HepG2 (cell line): ENCODE data around the gene ICAM5. TPM values are rescaled to one million over a fixed set of nuclear protein-coding genes. Genes with fewer than 3 reads are reported as not detected.

Source experiments
- ATAC-seq: fragments of 200-7000 bp; cut with Tn5 transposase; 3 replicates; pipeline ENCODE4 v1.9.1; 2020; ENCODE audit warnings: mild to moderate bottlenecking, moderate library complexity
- BruUV-seq: library from RNA; stranded (reverse); fragments of 400-500 nt; replicated peaks from 2 replicates; lab custom pipeline; 2021; lab: Mats Ljungman, UMichigan
- CTCF ChIA-PET: fragments of 300-600 bp; formaldehyde crosslinking; extraction: SDS; loops from one replicate; lab custom pipeline; 2021; ENCODE audit warnings: low total read pairs, inconsistent platforms, low intra/inter-chr PET ratio; lab: Yijun Ruan, JAX
- POLR2A ChIA-PET: fragments of 350-600 bp; sonication (Branson Sonifier 250); formaldehyde crosslinking; loops from one replicate; lab custom pipeline; 2020; ENCODE audit warnings: antibody characterized with exemption, inconsistent platforms; lab: Yijun Ruan, JAX
- DNase-seq: peaks from one replicate; pipeline ENCODE4 v3.0.0-alpha.2; 2015; ENCODE audit warnings: low spot score
- FAIRE-seq: peaks from 3 replicates; lab custom pipeline; 2011; peaks lifted over from hg19 to GRCh38; lab: Jason Lieb, UNC
- H2AFZ ChIP-seq: one replicate; pipeline ENCODE4 v1.6.1; 2011; ENCODE audit warnings: low read length, inconsistent platforms
- H3K27ac ChIP-seq: fragments of 300-600 bp; 3 replicates; pipeline ENCODE4 v1.8.0; 2011; ENCODE audit warnings: mixed run types, mild to moderate bottlenecking, mixed read lengths, low read length, inconsistent platforms; ENCODE audit not compliant: insufficient read depth; ENCODE audit errors: extremely low read length
- H3K27me3 ChIP-seq, 2 experiments: fragments of 200-600 bp in 1 of 2; 2 replicates in 1 of 2; 3 replicates in 1 of 2; pipeline versions ENCODE4 v1.6.0 to v1.8.0; 2011; ENCODE audit warnings: low read length in 2 of 2, mild to moderate bottlenecking in 2 of 2, moderate library complexity in 2 of 2, inconsistent platforms in 1 of 2; ENCODE audit not compliant: insufficient read depth in 2 of 2, control insufficient read depth in 1 of 2
- H3K36me3 ChIP-seq, 2 experiments: fragments of 200-600 bp in 1 of 2; replicated peaks in 1 of 2; 2 replicates in 1 of 2; 3 replicates in 1 of 2; pipeline versions ENCODE4 v1.5.1 to v1.8.0; 2011; ENCODE audit warnings: low read length in 2 of 2, inconsistent platforms in 1 of 2; ENCODE audit not compliant: insufficient read depth in 2 of 2, control insufficient read depth in 1 of 2
- H3K4me1 ChIP-seq: 2 replicates; pipeline ENCODE4 v1.5.1; 2012; ENCODE audit warnings: low read length, inconsistent platforms; ENCODE audit not compliant: insufficient read depth
- H3K4me2 ChIP-seq: 2 replicates; pipeline ENCODE4 v1.6.0; 2011; ENCODE audit warnings: low read depth, low read length, inconsistent platforms
- H3K4me3 ChIP-seq, 3 experiments: fragments of 200-600 bp in 1 of 3; sonication (generic), shearing (Covaris generic) in 1 of 3; replicated peaks in 1 of 3; 2 replicates each; pipeline ENCODE4 v1.5.1; 2011 to 2016; ENCODE audit warnings: low read length in 3 of 3, inconsistent platforms in 2 of 3, low read depth in 2 of 3, mild to moderate bottlenecking in 2 of 3, control low read depth in 1 of 3, mixed read lengths in 1 of 3; ENCODE audit not compliant: insufficient read depth in 1 of 3
- H3K79me2 ChIP-seq: one replicate; pipeline ENCODE4 v1.6.1; 2011; ENCODE audit warnings: low read length, inconsistent platforms; ENCODE audit not compliant: insufficient read depth
- H3K9ac ChIP-seq: 2 replicates; pipeline ENCODE4 v1.6.0; 2011; ENCODE audit warnings: mild to moderate bottlenecking, low read depth, low read length, inconsistent platforms; ENCODE audit not compliant: insufficient read depth
- H3K9me3 ChIP-seq: 2 replicates; pipeline ENCODE4 v1.5.1; 2012; ENCODE audit warnings: mild to moderate bottlenecking, low read length
- H4K20me1 ChIP-seq: 2 replicates; pipeline ENCODE4 v1.6.0; 2011; ENCODE audit warnings: inconsistent platforms, mild to moderate bottlenecking, low read length, moderate library complexity; ENCODE audit not compliant: insufficient read depth
- BHLHE40 ChIP-seq: IDR thresholded peaks from 2 replicates; pipeline ENCODE4 v1.6.1; 2011; ENCODE audit warnings: low read length, improper control_type of control experiment
- BORCS8-MEF2B ChIP-seq: sonication (generic); formaldehyde crosslinking; IDR thresholded peaks from 2 replicates; pipeline ENCODE4 v1.8.0; 2022; ENCODE audit warnings: mild to moderate bottlenecking, missing genetic modification reagents
- KDM1A ChIP-seq: IDR thresholded peaks from 2 replicates; pipeline ENCODE4 v1.6.1; 2016; ENCODE audit warnings: missing compliant biosample characterization
- KDM3A ChIP-seq: IDR thresholded peaks from 2 replicates; pipeline ENCODE4 v1.6.1; 2018; ENCODE audit warnings: low read depth, missing compliant biosample characterization
- PRMT3 ChIP-seq: sonication (generic); formaldehyde crosslinking; IDR thresholded peaks from 2 replicates; pipeline ENCODE4 v1.8.1; 2022; ENCODE audit warnings: low read depth, mild to moderate bottlenecking, moderate library complexity, missing genetic modification reagents, borderline replicate concordance
- SAFB2 ChIP-seq: sonication (generic); formaldehyde crosslinking; IDR thresholded peaks from 2 replicates; pipeline ENCODE4 v1.5.1; 2020; ENCODE audit warnings: missing genetic modification reagents, low read depth, mild to moderate bottlenecking, borderline replicate concordance
- SETDB1 ChIP-seq: sonication (generic); formaldehyde crosslinking; IDR thresholded peaks from 2 replicates; pipeline ENCODE4 v1.5.1; 2020; ENCODE audit warnings: missing genetic modification reagents, mild to moderate bottlenecking, borderline replicate concordance
- TBP ChIP-seq: sonication (generic); formaldehyde crosslinking; IDR thresholded peaks from 2 replicates; pipeline ENCODE4 v1.5.0; 2020; ENCODE audit warnings: missing genetic modification reagents
- ZC3H4 ChIP-seq: sonication (generic); formaldehyde crosslinking; IDR thresholded peaks from 2 replicates; pipeline ENCODE4 v1.4.0; 2020; ENCODE audit warnings: missing genetic modification reagents, borderline replicate concordance
- ZNF230 ChIP-seq: sonication (generic); formaldehyde crosslinking; IDR thresholded peaks from 2 replicates; pipeline ENCODE4 v1.4.0; 2020; ENCODE audit warnings: mild to moderate bottlenecking, missing genetic modification reagents
- ZNF670 ChIP-seq: sonication (generic); formaldehyde crosslinking; IDR thresholded peaks from 2 replicates; pipeline ENCODE4 v1.8.0; 2022; ENCODE audit warnings: mild to moderate bottlenecking, missing genetic modification reagents, borderline replicate concordance
- WGBS: methylation state at CpG from one replicate; pipeline ENCODE4 v1.1.6; 2017; ENCODE audit warnings: low lambda C conversion rate; 5-methylcytosine and 5-hydroxymethylcytosine counted together
- in situ Hi-C: cut with HindIII; loops from 2 replicates; pipeline ENCODE4 v1.10.0; 2017; ENCODE audit warnings: low pct_unique_long_range_greater_than_20kb; ENCODE audit not compliant: extremely low pct_ligation_motif_present
- intact Hi-C: fragments of 100-400 bp; cut with micrococcal nuclease; formaldehyde crosslinking; loops from one replicate; pipeline ENCODE4 v1.10.0; 2022; ENCODE audit not compliant: unreplicated experiment
- polyA plus RNA-seq, 8 experiments: library from polyadenylated mRNA; depleted of rRNA in 3 of 8; stranded (reverse) in 7 of 8; unstranded in 1 of 8; fragments of >200 nt; fragmentation: Illumina TruSeq in 4 of 8; extraction: Trizol in 4 of 8; gene quantifications; 2 replicates each; pipeline versions ENCODE4 v1.2.1 to v1.2.3, GENCODE V29; 2011 to 2016; ENCODE audit warnings: low read depth in 4 of 8, missing spikeins in 1 of 8, mixed read lengths in 1 of 8; ENCODE audit not compliant: insufficient read depth in 1 of 8
- total RNA-seq, 5 experiments: library from RNA; depleted of rRNA; stranded (reverse); fragments of >200 nt; fragmentation: Illumina TruSeq; extraction: Trizol; gene quantifications; 2 replicates each; pipeline ENCODE4 v1.2.3, GENCODE V29; 2016; ENCODE audit warnings: low read depth in 1 of 5
- TF ChIP-seq, protein P1 (sequence below): sonication (generic); formaldehyde crosslinking; IDR thresholded peaks from 2 replicates; pipeline ENCODE4 v1.5.1; 2020; ENCODE audit warnings: mild to moderate bottlenecking, missing genetic modification reagents, moderate library complexity
- TF ChIP-seq, protein P2 (sequence below): sonication (generic); formaldehyde crosslinking; IDR thresholded peaks from 2 replicates; pipeline ENCODE4 v1.4.0; 2020; ENCODE audit warnings: missing genetic modification reagents
- TF ChIP-seq, protein P3 (sequence below): sonication (generic); formaldehyde crosslinking; IDR thresholded peaks from 2 replicates; pipeline ENCODE4 v1.5.0; 2020; ENCODE audit warnings: missing genetic modification reagents

ICAM5 gene
- total and polyA plus RNA-seq, 2 of the 13 experiments (the other 11 are each of a cell fraction or from before 2014, with no cell fraction given) = 0.46 to 1.6 TPM

DNA sequence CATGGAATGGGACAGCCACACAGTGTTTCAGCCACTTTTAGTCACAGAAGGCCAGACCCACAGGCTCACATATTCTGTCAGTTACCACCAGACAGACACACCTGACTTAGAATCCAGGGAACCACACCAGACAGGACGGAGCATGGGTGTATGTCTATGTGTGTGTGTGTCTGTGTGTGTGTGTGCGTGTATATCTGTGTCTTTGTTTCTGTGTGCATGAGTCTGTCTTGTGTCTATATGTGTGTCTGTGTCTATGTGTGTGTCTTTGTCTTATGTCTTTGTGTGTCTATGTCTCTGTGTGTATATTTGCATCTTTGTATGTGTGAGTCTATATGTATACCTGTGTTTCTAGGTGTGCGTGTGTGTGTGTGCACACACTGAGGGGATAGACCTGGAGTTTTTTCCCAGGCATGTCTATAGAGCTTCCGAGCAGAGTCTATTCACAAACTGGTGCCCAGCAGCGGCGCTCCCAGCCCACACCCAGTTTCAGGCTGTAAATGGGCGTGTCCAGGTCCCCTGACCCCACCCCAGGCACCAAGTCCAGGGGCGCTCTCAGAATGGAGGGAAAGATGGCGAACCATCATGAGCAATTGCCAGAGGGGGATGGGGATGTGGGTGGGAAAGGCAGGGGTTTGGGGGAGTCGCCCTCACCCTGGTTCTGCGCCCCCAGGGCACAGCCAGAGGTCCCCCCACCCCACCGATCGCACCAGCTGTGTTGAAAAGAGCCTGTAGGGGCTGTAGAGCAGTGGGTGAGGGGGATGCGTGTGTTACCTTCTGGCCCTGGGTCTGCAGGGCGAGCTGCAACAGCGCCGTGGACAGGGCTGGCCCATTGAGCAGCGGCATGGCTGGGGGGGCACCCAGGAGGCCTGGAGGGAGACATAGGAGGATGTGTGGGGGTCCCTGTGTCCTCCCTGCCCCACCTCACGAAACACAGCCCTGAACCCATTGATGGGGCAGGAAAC is 32.4 kb downstream of the ICAM5 start (continued):
- TF ChIP-seq, protein P1, sequence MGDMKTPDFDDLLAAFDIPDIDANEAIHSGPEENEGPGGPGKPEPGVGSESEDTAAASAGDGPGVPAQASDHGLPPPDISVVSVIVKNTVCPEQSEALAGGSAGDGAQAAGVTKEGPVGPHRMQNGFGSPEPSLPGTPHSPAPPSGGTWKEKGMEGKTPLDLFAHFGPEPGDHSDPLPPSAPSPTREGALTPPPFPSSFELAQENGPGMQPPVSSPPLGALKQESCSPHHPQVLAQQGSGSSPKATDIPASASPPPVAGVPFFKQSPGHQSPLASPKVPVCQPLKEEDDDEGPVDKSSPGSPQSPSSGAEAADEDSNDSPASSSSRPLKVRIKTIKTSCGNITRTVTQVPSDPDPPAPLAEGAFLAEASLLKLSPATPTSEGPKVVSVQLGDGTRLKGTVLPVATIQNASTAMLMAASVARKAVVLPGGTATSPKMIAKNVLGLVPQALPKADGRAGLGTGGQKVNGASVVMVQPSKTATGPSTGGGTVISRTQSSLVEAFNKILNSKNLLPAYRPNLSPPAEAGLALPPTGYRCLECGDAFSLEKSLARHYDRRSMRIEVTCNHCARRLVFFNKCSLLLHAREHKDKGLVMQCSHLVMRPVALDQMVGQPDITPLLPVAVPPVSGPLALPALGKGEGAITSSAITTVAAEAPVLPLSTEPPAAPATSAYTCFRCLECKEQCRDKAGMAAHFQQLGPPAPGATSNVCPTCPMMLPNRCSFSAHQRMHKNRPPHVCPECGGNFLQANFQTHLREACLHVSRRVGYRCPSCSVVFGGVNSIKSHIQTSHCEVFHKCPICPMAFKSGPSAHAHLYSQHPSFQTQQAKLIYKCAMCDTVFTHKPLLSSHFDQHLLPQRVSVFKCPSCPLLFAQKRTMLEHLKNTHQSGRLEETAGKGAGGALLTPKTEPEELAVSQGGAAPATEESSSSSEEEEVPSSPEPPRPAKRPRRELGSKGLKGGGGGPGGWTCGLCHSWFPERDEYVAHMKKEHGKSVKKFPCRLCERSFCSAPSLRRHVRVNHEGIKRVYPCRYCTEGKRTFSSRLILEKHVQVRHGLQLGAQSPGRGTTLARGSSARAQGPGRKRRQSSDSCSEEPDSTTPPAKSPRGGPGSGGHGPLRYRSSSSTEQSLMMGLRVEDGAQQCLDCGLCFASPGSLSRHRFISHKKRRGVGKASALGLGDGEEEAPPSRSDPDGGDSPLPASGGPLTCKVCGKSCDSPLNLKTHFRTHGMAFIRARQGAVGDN (CRISPR knock-in tag) = 0 out of 2 replicates have a peak, but pooled peaks have one; percentile 9
- TF ChIP-seq BHLHE40 = no peak
- TF ChIP-seq ZC3H4 = no peak
- TF ChIP-seq SETDB1 = no peak

DNA sequence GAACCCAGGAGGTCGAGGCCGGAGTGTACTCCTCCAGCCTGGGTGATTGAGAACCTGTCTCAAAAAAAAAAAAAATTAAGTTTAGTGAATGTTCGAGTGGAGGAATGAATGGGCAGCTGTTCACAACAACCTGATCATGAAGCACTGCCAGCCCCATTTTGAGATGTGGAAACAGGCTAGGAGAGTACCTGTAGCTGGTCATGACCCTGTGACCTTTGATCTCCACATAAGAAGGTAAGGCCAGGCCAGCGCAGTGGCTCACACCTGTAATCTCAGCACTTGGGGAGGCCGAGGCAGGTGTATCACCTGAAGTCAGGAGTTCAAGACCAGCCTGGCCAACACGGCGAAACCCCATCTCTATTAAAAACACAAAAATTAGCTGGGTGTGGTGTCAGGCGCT is 36.0 kb downstream of the ICAM5 start:
- 97% methylated on average over 8 of the region's 8 CpGs for WGBS
- Histone ChIP-seq H3K79me2 (peaks cover 8% of the 10 kb centered on the region), H2AFZ (no peak overlapping the region), H3K27me3 (no peaks in the 10 kb centered on the region), H3K9me3 (no peaks in the 10 kb centered on the region), H4K20me1 (0 out of 2 replicates have a peak, but pooled peaks cover 11% of the 10 kb centered on the region), H3K4me3 (no peak overlapping the region), H3K4me2 (no peak overlapping the region), H3K9ac (no peak overlapping the region), H3K4me1 (no peaks in the 10 kb centered on the region), H3K36me3 (peaks cover 47 to 89% of the 10 kb centered on the region in 2 experiments), H3K27ac (no peak overlapping the region)
- ATAC-seq (no peak), DNase-seq (no peak), FAIRE-seq (no peak)
- BruUV-seq = no TSS peak
- ChIA-PET POLR2A (interaction anchor here (1.0 to 3.2 kb wide), 2 partner anchors 8 to 36 kb away, joined by 5 to 24 read pairs; partner anchors contain the start of genes ICAM5 and RAVER1), CTCF (no interaction called here)
- in situ Hi-C loops (no loop called here), intact Hi-C loops (no loop called here)
- no peak for TF ChIP-seq TBP (CRISPR knock-in tag)
- TF ChIP-seq BORCS8-MEF2B (CRISPR knock-in tag) = no peak
- no peak for TF ChIP-seq SAFB2 (CRISPR knock-in tag)
- TF ChIP-seq, protein P2, sequence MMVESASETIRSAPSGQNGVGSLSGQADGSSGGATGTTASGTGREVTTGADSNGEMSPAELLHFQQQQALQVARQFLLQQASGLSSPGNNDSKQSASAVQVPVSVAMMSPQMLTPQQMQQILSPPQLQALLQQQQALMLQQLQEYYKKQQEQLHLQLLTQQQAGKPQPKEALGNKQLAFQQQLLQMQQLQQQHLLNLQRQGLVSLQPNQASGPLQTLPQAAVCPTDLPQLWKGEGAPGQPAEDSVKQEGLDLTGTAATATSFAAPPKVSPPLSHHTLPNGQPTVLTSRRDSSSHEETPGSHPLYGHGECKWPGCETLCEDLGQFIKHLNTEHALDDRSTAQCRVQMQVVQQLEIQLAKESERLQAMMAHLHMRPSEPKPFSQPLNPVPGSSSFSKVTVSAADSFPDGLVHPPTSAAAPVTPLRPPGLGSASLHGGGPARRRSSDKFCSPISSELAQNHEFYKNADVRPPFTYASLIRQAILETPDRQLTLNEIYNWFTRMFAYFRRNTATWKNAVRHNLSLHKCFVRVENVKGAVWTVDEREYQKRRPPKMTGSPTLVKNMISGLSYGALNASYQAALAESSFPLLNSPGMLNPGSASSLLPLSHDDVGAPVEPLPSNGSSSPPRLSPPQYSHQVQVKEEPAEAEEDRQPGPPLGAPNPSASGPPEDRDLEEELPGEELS (CRISPR knock-in tag) = no peak
- TF ChIP-seq KDM3A = no peak
- TF ChIP-seq PRMT3 (CRISPR knock-in tag) = no peak
- no peak for TF ChIP-seq KDM1A (CRISPR knock-in tag)
- no peak for TF ChIP-seq ZNF230 (CRISPR knock-in tag)
- TF ChIP-seq ZNF670 (CRISPR knock-in tag) = no peak
- TF ChIP-seq, protein P3, sequence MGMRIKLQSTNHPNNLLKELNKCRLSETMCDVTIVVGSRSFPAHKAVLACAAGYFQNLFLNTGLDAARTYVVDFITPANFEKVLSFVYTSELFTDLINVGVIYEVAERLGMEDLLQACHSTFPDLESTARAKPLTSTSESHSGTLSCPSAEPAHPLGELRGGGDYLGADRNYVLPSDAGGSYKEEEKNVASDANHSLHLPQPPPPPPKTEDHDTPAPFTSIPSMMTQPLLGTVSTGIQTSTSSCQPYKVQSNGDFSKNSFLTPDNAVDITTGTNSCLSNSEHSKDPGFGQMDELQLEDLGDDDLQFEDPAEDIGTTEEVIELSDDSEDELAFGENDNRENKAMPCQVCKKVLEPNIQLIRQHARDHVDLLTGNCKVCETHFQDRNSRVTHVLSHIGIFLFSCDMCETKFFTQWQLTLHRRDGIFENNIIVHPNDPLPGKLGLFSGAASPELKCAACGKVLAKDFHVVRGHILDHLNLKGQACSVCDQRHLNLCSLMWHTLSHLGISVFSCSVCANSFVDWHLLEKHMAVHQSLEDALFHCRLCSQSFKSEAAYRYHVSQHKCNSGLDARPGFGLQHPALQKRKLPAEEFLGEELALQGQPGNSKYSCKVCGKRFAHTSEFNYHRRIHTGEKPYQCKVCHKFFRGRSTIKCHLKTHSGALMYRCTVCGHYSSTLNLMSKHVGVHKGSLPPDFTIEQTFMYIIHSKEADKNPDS (CRISPR knock-in tag) = no peak
